ENCODE results near the gene MEPCE.

- TF ChIP-seq POLR2A (IDR thresholded peaks at IDR 0.05; ENCODE audit: low read depth, low read length) (no peak), CTCF (IDR thresholded peaks at IDR 0.05 in 2 of 3, conservative IDR thresholded peaks at IDR 0.05 in 1 of 3; ENCODE audit: control insufficient read depth in 2 of 3, extremely low read depth in 1 of 3, insufficient read depth in 1 of 3, low read depth in 3 of 3, low read length in 3 of 3) (no peak), ZBTB40 (IDR thresholded peaks at IDR 0.05; ENCODE audit: borderline replicate concordance) (no peak), BACH1 (IDR thresholded peaks at IDR 0.05; ENCODE audit: borderline replicate concordance) (no peak), REST (IDR thresholded peaks at IDR 0.05; ENCODE audit: low read depth, low read length) (no peak), JUNB (IDR thresholded peaks at IDR 0.05) (no peak), ZZZ3 (IDR thresholded peaks at IDR 0.05; ENCODE audit: control insufficient read depth, insufficient read length, low read depth) (no peak)
Observed at GRCh38 chr7:100464210-100464660, 34.6 kb downstream of the MEPCE start, which contains the start of gene SPACDR.

Data from GM12878 (cell line).